SH-SY5Y (cell line): Measurements from ENCODE around the gene TEX29.

Source experiments
- GATA2 ChIP-seq: IDR thresholded peaks from 2 replicates; pipeline ENCODE4 v1.6.1; 2011; ENCODE audit warnings: mild to moderate bottlenecking, low read depth, low read length
- GATA3 ChIP-seq: IDR thresholded peaks from 2 replicates; pipeline ENCODE4 v1.6.1; 2011; ENCODE audit warnings: low read depth, mild to moderate bottlenecking, low read length, moderate library complexity

GRCh38 chr13:111353508-111353907, 33.1 kb downstream of the TEX29 start:
- TF ChIP-seq GATA3 (no peak), GATA2 (no peak)
